PFSK-1 (cell line): ENCODE results near the gene NEURL1B.

Experiments used
- FOXP2 ChIP-seq: optimal IDR thresholded peaks from 2 replicates; pipeline ENCODE3; 2011; ENCODE audit warnings: borderline replicate concordance, control low read depth, inconsistent platforms; ENCODE audit not compliant: insufficient read depth; ENCODE audit errors: extremely low read length, extremely low read depth
- POLR2AphosphoS5 ChIP-seq: IDR thresholded peaks from 2 replicates; pipeline ENCODE4 v1.6.1; 2012; ENCODE audit warnings: low read depth, mild to moderate bottlenecking, control low read depth, low read length, moderate library complexity
- REST ChIP-seq, 2 experiments: IDR thresholded peaks; 2 replicates each; pipeline versions ENCODE4 v1.6.1 to v1.8.0; 2011 to 2012; ENCODE audit warnings: low read depth in 2 of 2, low read length in 2 of 2, control low read depth in 1 of 2, inconsistent platforms in 1 of 2, mild to moderate bottlenecking in 1 of 2, moderate library complexity in 1 of 2; ENCODE audit not compliant: insufficient read depth in 1 of 2
- SIN3A ChIP-seq: IDR thresholded peaks from 2 replicates; pipeline ENCODE4 v1.6.1; 2012; ENCODE audit warnings: mild to moderate bottlenecking, low read length, moderate library complexity, borderline replicate concordance; ENCODE audit not compliant: insufficient read depth
- TAF1 ChIP-seq: IDR thresholded peaks from 2 replicates; pipeline ENCODE4 v1.6.1; 2012; ENCODE audit warnings: low read length, control low read depth, borderline replicate concordance; ENCODE audit not compliant: insufficient read depth

GRCh38 chr5:172696171-172696849, 55.2 kb downstream of the NEURL1B start:
- TF ChIP-seq SIN3A (no peak), POLR2AphosphoS5 (no peak), TAF1 (no peak), REST (IDR thresholded peaks at IDR 0.05; ENCODE audit: insufficient read depth in 1 of 2, low read depth in 2 of 2, low read length in 2 of 2) (no peak), FOXP2 (no peak)
